A673 (cell line): ENCODE results near the gene ADGRL3. TPM values are rescaled to one million over a fixed set of nuclear protein-coding genes. Genes with fewer than 3 reads are reported as not detected.

Experiments used
- BruUV-seq: library from RNA; stranded (reverse); fragments of 400-500 nt; replicated peaks from 2 replicates; lab custom pipeline; 2021; lab: Mats Ljungman, UMichigan
- CTCF ChIA-PET: fragments of 300-600 bp; sonication (Branson Sonifier 250); formaldehyde crosslinking; loops from one replicate; lab custom pipeline; 2022; ENCODE audit warnings: antibody characterized with exemption; lab: Charles Lee
- POLR2A ChIA-PET: fragments of 300-600 bp; sonication (Branson Sonifier 250); formaldehyde crosslinking; loops from one replicate; lab custom pipeline; 2022; ENCODE audit warnings: antibody characterized with exemption; ENCODE audit not compliant: low non-redundant PET; lab: Charles Lee
- DNase-seq: peaks from one replicate; pipeline ENCODE4 v3.0.0-alpha.2; 2015; ENCODE audit warnings: low spot score
- H3K27ac ChIP-seq: fragments of 200-600 bp; sonication (generic); 2 replicates; pipeline ENCODE4 v1.5.1; 2016; ENCODE audit warnings: mixed run types, low read depth, mild to moderate bottlenecking, mixed read lengths, antibody characterized with exemption, low read length; ENCODE audit not compliant: poor library complexity, severe bottlenecking
- H3K27me3 ChIP-seq: fragments of 200-600 bp; sonication (generic); replicated peaks from 2 replicates; pipeline ENCODE4 v1.6.1; 2017; ENCODE audit warnings: mixed run types, low read depth, mild to moderate bottlenecking, mixed read lengths, antibody characterized with exemption, low read length; ENCODE audit not compliant: insufficient read depth, poor library complexity
- H3K36me3 ChIP-seq: fragments of 200-600 bp; sonication (generic); 2 replicates; pipeline ENCODE4 v1.6.1; 2016; ENCODE audit warnings: mixed run types, mild to moderate bottlenecking, mixed read lengths, antibody characterized with exemption, low read length; ENCODE audit not compliant: insufficient read depth, poor library complexity, severe bottlenecking
- H3K4me1 ChIP-seq: fragments of 200-600 bp; sonication (generic); 2 replicates; pipeline ENCODE4 v1.6.1; 2017; ENCODE audit warnings: mixed run types, mild to moderate bottlenecking, mixed read lengths, antibody characterized with exemption, low read length; ENCODE audit not compliant: insufficient read depth, poor library complexity, severe bottlenecking
- H3K4me3 ChIP-seq: fragments of 200-600 bp; sonication (generic); 2 replicates; pipeline ENCODE4 v1.5.1; 2016; ENCODE audit warnings: low read depth, mixed run types, mild to moderate bottlenecking, mixed read lengths, low read length; ENCODE audit not compliant: poor library complexity, severe bottlenecking
- H3K9me3 ChIP-seq: fragments of 200-600 bp; sonication (generic); 2 replicates; pipeline ENCODE4 v1.6.1; 2016; ENCODE audit warnings: mixed run types, low read depth, mild to moderate bottlenecking, mixed read lengths, antibody characterized with exemption, low read length; ENCODE audit not compliant: poor library complexity, severe bottlenecking
- CTCF ChIP-seq: fragments of 300-800, 200-600 bp; sonication (generic); conservative IDR thresholded peaks from 2 replicates; pipeline ENCODE4 v1.5.1; 2017; ENCODE audit warnings: low read depth, mild to moderate bottlenecking, antibody characterized with exemption, low read length, moderate library complexity, mixed read lengths
- EZH2 ChIP-seq: fragments of 200-600 bp; sonication (generic); IDR thresholded peaks from 2 replicates; pipeline ENCODE4 v1.6.1; 2017; ENCODE audit warnings: borderline replicate concordance, low read depth, mild to moderate bottlenecking, mixed read lengths, antibody characterized with exemption, low read length; ENCODE audit not compliant: poor library complexity, severe bottlenecking
- intact Hi-C: fragments of 100-400 bp; cut with micrococcal nuclease; formaldehyde crosslinking; loops from one replicate; pipeline ENCODE4 v1.10.0; 2022; ENCODE audit not compliant: unreplicated experiment
- total RNA-seq: library from RNA; stranded (reverse); gene quantifications from 2 replicates; pipeline ENCODE4 v1.2.3, GENCODE V29; 2021

ADGRL3 gene
- total RNA-seq, 1 experiment from 2014 or later, result not detected

GRCh38 chr4:61924131-61924530, 724.0 kb downstream of the ADGRL3 start:
- ChIA-PET CTCF (no interaction called here), POLR2A (no interaction called here)
- no peaks in the 10 kb centered on the region for H3K27me3 ChIP-seq
- no TSS peak for BruUV-seq
- H3K27ac ChIP-seq, result no peak overlapping the region
- intact Hi-C loops, result no loop called here
- TF ChIP-seq EZH2 (no peak), CTCF (no peak)
- H3K4me1 ChIP-seq, result no peaks in the 10 kb centered on the region
- H3K4me3 ChIP-seq, result no peak overlapping the region
- no peaks in the 10 kb centered on the region for H3K36me3 ChIP-seq
- no peak for DNase-seq
- H3K9me3 ChIP-seq, result no peaks in the 10 kb centered on the region

GRCh38 chr4:61933527-61933926, 733.4 kb downstream of the ADGRL3 start:
- POLR2A ChIA-PET, result no interaction called here
- Histone ChIP-seq H3K36me3 (no peaks in the 10 kb centered on the region), H3K4me3 (no peak overlapping the region), H3K4me1 (no peaks in the 10 kb centered on the region), H3K9me3 (no peaks in the 10 kb centered on the region), H3K27ac (no peak overlapping the region), H3K27me3 (no peaks in the 10 kb centered on the region)
- intact Hi-C loops, result no loop called here
- TF ChIP-seq CTCF, result no peak
- no peak for TF ChIP-seq EZH2
- no TSS peak for BruUV-seq
- CTCF ChIA-PET, result no interaction called here
- no peak for DNase-seq

- ChIA-PET POLR2A (no interaction called here), CTCF (no interaction called here)
- intact Hi-C loops, result no loop called here
- H3K4me3 ChIP-seq, result no peak overlapping the region
- H3K27me3 ChIP-seq, result no peaks in the 10 kb centered on the region
- no peaks in the 10 kb centered on the region for H3K36me3 ChIP-seq
- TF ChIP-seq CTCF, result no peak
- no peak for TF ChIP-seq EZH2
- H3K9me3 ChIP-seq, result no peaks in the 10 kb centered on the region
- H3K27ac ChIP-seq, result no peak overlapping the region
- no peaks in the 10 kb centered on the region for H3K4me1 ChIP-seq
- no TSS peak for BruUV-seq
- DNase-seq, result no peak
These were observed 734.1 kb downstream of the ADGRL3 start for GRCh38 chr4:61934198-61934597.
